H9 (cell line): ENCODE results near the gene RAI1. TPM values are rescaled to one million over a fixed set of nuclear protein-coding genes. Genes with fewer than 3 reads are reported as not detected.

Source experiments
- DNase-seq: peaks from one replicate; pipeline ENCODE4 v3.0.0-alpha.2; 2017
- H2AFZ ChIP-seq: one replicate; pipeline ENCODE4 v1.6.1; 2013; ENCODE audit warnings: mild to moderate bottlenecking, low read length, control low read depth, moderate library complexity
- H2AK5ac ChIP-seq: 2 replicates; pipeline ENCODE4 v1.6.1; 2013; ENCODE audit warnings: low read length, control low read depth, mixed read lengths; ENCODE audit not compliant: insufficient read length
- H2BK120ac ChIP-seq: one replicate; pipeline ENCODE4 v1.6.1; 2013; ENCODE audit warnings: low read depth, mild to moderate bottlenecking, low read length, control low read depth, inconsistent platforms; ENCODE audit not compliant: poor library complexity, severe bottlenecking
- H2BK12ac ChIP-seq: 2 replicates; pipeline ENCODE4 v1.6.1; 2013; ENCODE audit warnings: low read length, control low read depth, mixed read lengths, low read depth; ENCODE audit not compliant: insufficient read length
- H2BK15ac ChIP-seq: 2 replicates; pipeline ENCODE4 v1.6.1; 2013; ENCODE audit warnings: low read depth, low read length, control low read depth
- H2BK20ac ChIP-seq: one replicate; pipeline ENCODE4 v1.6.1; 2013; ENCODE audit warnings: low read depth, mild to moderate bottlenecking, low read length, control low read depth, inconsistent platforms; ENCODE audit not compliant: poor library complexity, severe bottlenecking
- H2BK5ac ChIP-seq: 2 replicates; pipeline ENCODE4 v1.6.1; 2013; ENCODE audit warnings: low read length, control low read depth, mixed read lengths; ENCODE audit not compliant: insufficient read length
- H3K14ac ChIP-seq: 2 replicates; pipeline ENCODE4 v1.6.1; 2013; ENCODE audit warnings: low read length, control low read depth; ENCODE audit not compliant: insufficient read depth
- H3K18ac ChIP-seq: 2 replicates; pipeline ENCODE4 v1.6.1; 2013; ENCODE audit warnings: low read depth, mild to moderate bottlenecking, mixed read lengths, low read length, control low read depth; ENCODE audit not compliant: insufficient read length
- H3K23ac ChIP-seq: 2 replicates; pipeline ENCODE4 v1.6.1; 2013; ENCODE audit warnings: low read length, control low read depth, mixed read lengths, low read depth; ENCODE audit not compliant: insufficient read length
- H3K23me2 ChIP-seq: 2 replicates; pipeline ENCODE4 v1.6.1; 2013; ENCODE audit warnings: low read depth, mild to moderate bottlenecking, mixed read lengths, low read length, control low read depth; ENCODE audit not compliant: insufficient read length, poor library complexity, severe bottlenecking
- H3K27ac ChIP-seq: 2 replicates; pipeline ENCODE4 v1.5.1; 2013; ENCODE audit warnings: low read length, control low read depth, mixed read lengths, low read depth; ENCODE audit not compliant: insufficient read length
- H3K27me3 ChIP-seq: 2 replicates; pipeline ENCODE4 v1.6.1; 2013; ENCODE audit warnings: low read length, control low read depth, inconsistent platforms; ENCODE audit not compliant: insufficient read depth
- H3K4ac ChIP-seq: 2 replicates; pipeline ENCODE4 v1.6.1; 2013; ENCODE audit warnings: low read depth, mild to moderate bottlenecking, control low read depth, inconsistent platforms, low read length, moderate library complexity
- H3K4me1 ChIP-seq: 2 replicates; pipeline ENCODE4 v1.6.1; 2013; ENCODE audit warnings: low read length, control low read depth, inconsistent platforms; ENCODE audit not compliant: insufficient read depth
- H3K4me2 ChIP-seq: 2 replicates; pipeline ENCODE4 v1.6.1; 2013; ENCODE audit warnings: low read length, control low read depth, mixed read lengths; ENCODE audit not compliant: insufficient read length, insufficient read depth
- H3K56ac ChIP-seq: 2 replicates; pipeline ENCODE4 v1.6.1; 2013; ENCODE audit warnings: low read depth, mild to moderate bottlenecking, mixed read lengths, low read length, control low read depth; ENCODE audit not compliant: insufficient read length
- H3K79me1 ChIP-seq: 2 replicates; pipeline ENCODE4 v1.6.1; 2013; ENCODE audit warnings: low read depth, mild to moderate bottlenecking, moderate library complexity, low read length, control low read depth, inconsistent platforms; ENCODE audit not compliant: insufficient read depth, poor library complexity, severe bottlenecking
- H3K79me2 ChIP-seq: 2 replicates; pipeline ENCODE4 v1.6.1; 2013; ENCODE audit warnings: low read length, control low read depth, inconsistent platforms; ENCODE audit not compliant: insufficient read depth
- H3K9ac ChIP-seq: 2 replicates; pipeline ENCODE4 v1.6.1; 2013; ENCODE audit warnings: low read length, control low read depth, mixed read lengths; ENCODE audit not compliant: insufficient read length; ENCODE audit errors: extremely low read depth
- H3K9me3 ChIP-seq: one replicate; pipeline ENCODE4 v1.6.1; 2013; ENCODE audit warnings: low read depth, low read length, inconsistent platforms; ENCODE audit not compliant: control insufficient read depth
- H3T11ph ChIP-seq: one replicate; pipeline ENCODE4 v1.6.1; 2013; ENCODE audit warnings: mild to moderate bottlenecking, low read length, control low read depth, inconsistent platforms
- H4K20me1 ChIP-seq: one replicate; pipeline ENCODE4 v1.6.1; 2013; ENCODE audit not compliant: control insufficient read depth, insufficient read length, insufficient read depth
- H4K5ac ChIP-seq: 2 replicates; pipeline ENCODE4 v1.6.1; 2013; ENCODE audit warnings: low read depth, mild to moderate bottlenecking, mixed read lengths, low read length, control low read depth; ENCODE audit not compliant: insufficient read length
- H4K8ac ChIP-seq: replicated peaks from 2 replicates; pipeline ENCODE4 v1.6.1; 2013; ENCODE audit warnings: low read length, control low read depth, mixed read lengths, low read depth; ENCODE audit not compliant: insufficient read length
- H4K91ac ChIP-seq: 2 replicates; pipeline ENCODE4 v1.6.1; 2013; ENCODE audit warnings: low read depth, mild to moderate bottlenecking, moderate library complexity, mixed read lengths, low read length, control low read depth; ENCODE audit not compliant: insufficient read length
- H3K27ac Mint-ChIP-seq, 3 experiments: 2 replicates in 2 of 3; 3 replicates in 1 of 3; pipeline ENCODE4 v1.8.0; 2020 to 2021; ENCODE audit warnings: mixed read lengths in 3 of 3, mild to moderate bottlenecking in 1 of 3, moderate library complexity in 1 of 3
- H3K27me3 Mint-ChIP-seq: 2 replicates; pipeline ENCODE4 v1.8.0; 2021; ENCODE audit warnings: low read depth, mild to moderate bottlenecking, moderate library complexity, mixed read lengths
- H3K36me3 Mint-ChIP-seq, 3 experiments: 2 replicates in 2 of 3; 3 replicates in 1 of 3; pipeline ENCODE4 v1.8.0; 2020 to 2021; ENCODE audit warnings: low read depth in 3 of 3, mixed read lengths in 3 of 3; ENCODE audit not compliant: insufficient read depth in 1 of 3
- H3K4me1 Mint-ChIP-seq, 2 experiments: 2 replicates each; pipeline ENCODE4 v1.8.0; 2020; ENCODE audit warnings: mixed read lengths in 2 of 2
- H3K4me3 Mint-ChIP-seq, 2 experiments: 2 replicates in 1 of 2; 3 replicates in 1 of 2; pipeline ENCODE4 v1.8.0; 2020 to 2021; ENCODE audit warnings: mild to moderate bottlenecking in 2 of 2, mixed read lengths in 2 of 2, moderate library complexity in 1 of 2
- H3K9me3 Mint-ChIP-seq, 2 experiments: 2 replicates in 1 of 2; 3 replicates in 1 of 2; pipeline ENCODE4 v1.8.0; 2020; ENCODE audit warnings: mild to moderate bottlenecking in 2 of 2, mixed read lengths in 2 of 2, moderate library complexity in 1 of 2
- CTCF ChIP-seq: fragments of 200-600 bp; sonication (generic); conservative IDR thresholded peaks from 3 replicates; pipeline ENCODE4 v1.8.0; 2021; ENCODE audit warnings: antibody characterized with exemption, mild to moderate bottlenecking
- WGBS: extraction: QIAGEN DNeasy Blood & Tissue Kit; methylation state at CpG from one replicate; pipeline ENCODE4 v1.1.7; 2013; ENCODE audit warnings: missing lambda C conversion rate, low lambda C conversion rate, mixed read lengths; ENCODE audit not compliant: insufficient read length; ENCODE audit errors: extremely low coverage; 5-methylcytosine and 5-hydroxymethylcytosine counted together
- total RNA-seq: library from RNA; stranded (reverse); gene quantifications from 2 replicates; pipeline ENCODE4 v1.2.1, GENCODE V29; 2021

The RAI1 gene
- total RNA-seq, 1 experiment from 2014 or later: 1.5 TPM

- Histone ChIP-seq H3K23ac (no peak overlapping the region), H3K79me1 (peaks cover 9% of the 10 kb centered on the region), H2BK12ac (no peak overlapping the region), H2BK15ac (no peak overlapping the region), H4K20me1 (no peaks in the 10 kb centered on the region), H3K14ac (no peak overlapping the region), H4K91ac (no peak overlapping the region), H3K4ac (no peak overlapping the region), H3K9ac (no peak overlapping the region), H3K4me2 (no peak overlapping the region), H2BK5ac (no peak overlapping the region), H3K56ac (no peak overlapping the region), H3K4me1 (peaks cover 3% of the 10 kb centered on the region; the same call in 1 of the 2 replicates), H3K27ac (no peak overlapping the region), H4K8ac (no peak overlapping the region), H3K9me3 (no peaks in the 10 kb centered on the region), H3K27me3 (no peaks in the 10 kb centered on the region), H4K5ac (no peak overlapping the region), H3K18ac (no peak overlapping the region), H3K79me2 (peaks cover 21% of the 10 kb centered on the region; the same call in 1 of the 2 replicates), H2AK5ac (no peak overlapping the region), H3K23me2 (peaks cover under 1% of the 10 kb centered on the region), H2BK20ac (no peak overlapping the region), H2AFZ (no peak overlapping the region), H2BK120ac (no peak overlapping the region), H3T11ph (no peak overlapping the region)
- H3K4me1 Mint-ChIP-seq: peaks cover 48 to 61% of the 10 kb centered on the region in 2 experiments
- H3K27ac Mint-ChIP-seq: peak overlapping the region in 2 of 3 experiments; percentile 47 to 77; a peak in 5 of 7 replicates
- H3K9me3 Mint-ChIP-seq: no peaks in the 10 kb centered on the region; a peak in 1 of 5 replicates
- H3K27me3 Mint-ChIP-seq: no peaks in the 10 kb centered on the region
- no peak overlapping the region; a peak in 1 of 5 replicates for H3K4me3 Mint-ChIP-seq
- TF ChIP-seq CTCF: no peak
- no CpG with 5 or more reads among the region's 6 CpGs for WGBS
- no peak for DNase-seq
- peaks cover 11 to 60% (median 40%) of the 10 kb centered on the region in 3 experiments; a peak in 6 of 7 replicates for H3K36me3 Mint-ChIP-seq
Observed at GRCh38 chr17:17830740-17831207, 149.5 kb downstream of the RAI1 start.
